SU-DHL-6 (cell line): ENCODE data around the gene CARD19.

Experiments
- H2AFZ ChIP-seq: fragments of 200-600 bp; sonication (generic); 2 replicates; pipeline ENCODE4 v1.6.1; 2014; ENCODE audit warnings: low read depth, mild to moderate bottlenecking, moderate library complexity, mixed read lengths, antibody characterized with exemption, low read length; ENCODE audit not compliant: severe bottlenecking
- H3F3A ChIP-seq: fragments of 200-600 bp; shearing (Covaris generic); 2 replicates; pipeline ENCODE4 v1.6.0; 2016; ENCODE audit warnings: antibody characterized with exemption, mild to moderate bottlenecking; ENCODE audit not compliant: insufficient read depth
- H3K27ac ChIP-seq: fragments of 200-600 bp; sonication (generic); 2 replicates; pipeline ENCODE4 v1.5.1; 2016; ENCODE audit warnings: low read depth, mild to moderate bottlenecking, low read length, moderate library complexity, mixed read lengths
- H3K27me3 ChIP-seq: fragments of 200-600 bp; sonication (generic), shearing (Covaris generic); 2 replicates; pipeline ENCODE4 v1.6.0; 2014; ENCODE audit warnings: mild to moderate bottlenecking, low read length
- H3K36me3 ChIP-seq: fragments of 200-600 bp; sonication (generic); 2 replicates; pipeline ENCODE4 v1.6.1; 2014; ENCODE audit warnings: mild to moderate bottlenecking, low read length, mixed read lengths
- H3K4me2 ChIP-seq: fragments of 300-600, 200-600 bp; shearing (Covaris generic), sonication (generic); 2 replicates; pipeline ENCODE4 v1.6.0; 2014; ENCODE audit warnings: low read length, low read depth, mild to moderate bottlenecking; ENCODE audit not compliant: poor library complexity, severe bottlenecking
- H3K4me3 ChIP-seq: fragments of 200-600 bp; sonication (generic); 2 replicates; pipeline ENCODE4 v1.5.1; 2014; ENCODE audit warnings: antibody characterized with exemption, low read length, mild to moderate bottlenecking, mixed read lengths; ENCODE audit not compliant: insufficient read depth, poor library complexity, severe bottlenecking
- H3K79me2 ChIP-seq: fragments of 200-600 bp; sonication (generic); 2 replicates; pipeline ENCODE4 v1.6.1; 2014; ENCODE audit warnings: mild to moderate bottlenecking, low read length, moderate library complexity; ENCODE audit not compliant: insufficient read depth
- H3K9ac ChIP-seq: fragments of 200-600 bp; sonication (generic); 2 replicates; pipeline ENCODE4 v1.7.0; 2014; ENCODE audit warnings: mild to moderate bottlenecking, low read length
- H3K9me2 ChIP-seq: fragments of 200-600 bp; sonication (generic); replicated peaks from 2 replicates; pipeline ENCODE4 v1.6.1; 2014; ENCODE audit warnings: low read length; ENCODE audit not compliant: insufficient read depth
- H3K9me3 ChIP-seq: fragments of 200-600 bp; sonication (generic); 2 replicates; pipeline ENCODE4 v1.6.1; 2014; ENCODE audit warnings: low read length, mixed read lengths; ENCODE audit not compliant: insufficient read depth
- H4K20me1 ChIP-seq: fragments of 200-600 bp; sonication (generic); 2 replicates; pipeline ENCODE4 v1.6.1; 2014; ENCODE audit warnings: low read depth, mild to moderate bottlenecking, antibody characterized with exemption, low read length, moderate library complexity, mixed read lengths
- EZH2phosphoT487 ChIP-seq: fragments of 200-600 bp; sonication (generic), shearing (Covaris generic); conservative IDR thresholded peaks from 2 replicates; pipeline ENCODE4 v1.6.1; 2018; ENCODE audit warnings: mild to moderate bottlenecking, antibody characterized with exemption, low read length, moderate library complexity, mixed read lengths
- TF ChIP-seq, protein P1 (sequence below): fragments of 200-600 bp; sonication (generic); IDR thresholded peaks from one replicate; pipeline ENCODE4 v1.5.1; 2017; ENCODE audit warnings: antibody characterized with exemption, mild to moderate bottlenecking, low read length, moderate library complexity; ENCODE audit not compliant: insufficient read depth, poor library complexity, severe bottlenecking

CARD19 gene

DNA sequence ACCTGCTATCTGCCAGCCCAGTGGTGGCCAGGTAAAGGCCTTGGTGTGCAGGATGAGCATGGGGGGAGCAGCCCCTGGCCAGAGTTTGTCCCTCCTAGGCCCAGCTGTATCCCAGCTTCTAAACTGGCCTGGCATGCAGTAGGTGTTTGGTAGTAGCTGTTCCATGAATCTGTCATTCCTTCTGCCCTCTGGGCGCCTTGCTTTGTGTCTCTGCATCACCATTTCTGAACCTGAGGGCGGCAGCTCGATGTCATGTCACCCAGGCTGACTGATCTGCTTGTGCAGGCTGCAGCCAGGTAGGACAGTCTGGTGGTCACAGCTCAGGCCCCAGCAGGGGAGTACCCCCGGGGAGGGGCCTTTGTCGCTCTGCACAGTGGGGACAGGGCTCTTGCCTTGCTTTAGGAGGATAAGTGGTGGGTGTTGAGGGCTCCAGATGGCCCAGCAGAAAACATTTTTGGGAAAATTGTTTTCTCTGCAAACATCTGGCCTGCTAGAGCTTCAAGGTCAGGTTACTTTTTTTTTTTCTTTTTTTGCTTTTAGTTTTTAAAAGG lies 42.2 kb upstream of the CARD19 start:
- Histone ChIP-seq H3K4me2 (no peak overlapping the region), H3F3A (peaks cover 5% of the 10 kb centered on the region; the same call in 1 of the 2 replicates), H2AFZ (no peak overlapping the region), H3K27me3 (no peaks in the 10 kb centered on the region), H3K36me3 (no peaks in the 10 kb centered on the region), H4K20me1 (no peaks in the 10 kb centered on the region), H3K9me2 (no peaks in the 10 kb centered on the region), H3K9me3 (no peaks in the 10 kb centered on the region), H3K9ac (no peak overlapping the region), H3K4me3 (no peak overlapping the region), H3K79me2 (no peaks in the 10 kb centered on the region), H3K27ac (no peak overlapping the region)
- TF ChIP-seq, protein P1, sequence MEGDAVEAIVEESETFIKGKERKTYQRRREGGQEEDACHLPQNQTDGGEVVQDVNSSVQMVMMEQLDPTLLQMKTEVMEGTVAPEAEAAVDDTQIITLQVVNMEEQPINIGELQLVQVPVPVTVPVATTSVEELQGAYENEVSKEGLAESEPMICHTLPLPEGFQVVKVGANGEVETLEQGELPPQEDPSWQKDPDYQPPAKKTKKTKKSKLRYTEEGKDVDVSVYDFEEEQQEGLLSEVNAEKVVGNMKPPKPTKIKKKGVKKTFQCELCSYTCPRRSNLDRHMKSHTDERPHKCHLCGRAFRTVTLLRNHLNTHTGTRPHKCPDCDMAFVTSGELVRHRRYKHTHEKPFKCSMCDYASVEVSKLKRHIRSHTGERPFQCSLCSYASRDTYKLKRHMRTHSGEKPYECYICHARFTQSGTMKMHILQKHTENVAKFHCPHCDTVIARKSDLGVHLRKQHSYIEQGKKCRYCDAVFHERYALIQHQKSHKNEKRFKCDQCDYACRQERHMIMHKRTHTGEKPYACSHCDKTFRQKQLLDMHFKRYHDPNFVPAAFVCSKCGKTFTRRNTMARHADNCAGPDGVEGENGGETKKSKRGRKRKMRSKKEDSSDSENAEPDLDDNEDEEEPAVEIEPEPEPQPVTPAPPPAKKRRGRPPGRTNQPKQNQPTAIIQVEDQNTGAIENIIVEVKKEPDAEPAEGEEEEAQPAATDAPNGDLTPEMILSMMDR: no peak
- no peak for TF ChIP-seq EZH2phosphoT487

DNA sequence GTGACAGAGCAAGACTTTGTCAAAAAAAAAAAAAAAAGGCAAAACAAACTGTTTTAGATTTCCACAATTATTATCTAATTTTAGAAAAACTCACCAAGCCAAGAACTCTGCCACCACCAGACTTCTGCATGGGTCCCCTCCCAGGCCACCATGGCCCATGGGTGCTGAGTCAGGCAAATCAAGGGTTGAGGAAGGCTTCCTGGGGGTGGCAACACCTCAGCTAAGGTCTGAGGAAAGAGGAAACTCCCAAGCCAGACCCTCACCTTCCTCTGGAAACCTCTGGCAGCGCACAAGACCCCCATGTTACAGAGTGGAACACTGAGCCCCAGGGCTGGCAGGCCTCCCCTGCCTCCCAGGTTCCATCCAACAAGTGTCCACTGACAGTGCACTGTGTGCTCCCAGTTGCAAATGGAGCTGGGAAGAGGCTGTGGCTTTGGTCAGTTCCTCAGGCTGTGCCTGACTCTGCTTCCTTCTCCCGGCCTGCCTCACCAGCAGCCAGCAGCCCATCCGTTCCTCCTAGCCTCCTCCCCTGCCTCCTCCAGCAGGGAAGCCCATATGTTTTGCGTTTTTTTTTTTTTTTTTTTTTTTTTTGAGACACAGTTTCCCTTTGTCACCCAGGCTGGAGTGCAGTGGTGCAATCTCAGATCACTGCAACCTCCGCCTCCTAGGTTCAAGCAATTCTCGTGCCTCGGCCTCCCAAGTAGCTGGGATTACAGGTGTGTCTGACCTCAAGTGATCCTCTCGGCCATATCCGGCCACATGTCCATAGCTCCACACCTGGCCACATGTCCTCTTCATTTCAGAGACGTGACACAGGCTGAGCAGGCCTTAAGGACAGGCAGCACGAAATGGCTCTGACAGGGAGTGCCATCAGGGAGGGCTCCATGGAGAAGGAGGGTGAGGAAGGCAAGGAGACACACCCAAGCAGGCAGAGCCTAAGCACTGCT lies 41.0 kb upstream of the CARD19 start:
- no peak overlapping the region for H3K27ac ChIP-seq
- H2AFZ ChIP-seq: no peak overlapping the region
- H4K20me1 ChIP-seq: no peaks in the 10 kb centered on the region
- H3K27me3 ChIP-seq: no peaks in the 10 kb centered on the region
- H3K9ac ChIP-seq: no peak overlapping the region
- no peak overlapping the region for H3K4me3 ChIP-seq
- H3K79me2 ChIP-seq: no peaks in the 10 kb centered on the region
- no peaks in the 10 kb centered on the region for H3K36me3 ChIP-seq
- no peaks in the 10 kb centered on the region for H3K9me2 ChIP-seq
- H3F3A ChIP-seq: peaks cover 5% of the 10 kb centered on the region; the same call in 1 of the 2 replicates
- H3K9me3 ChIP-seq: no peaks in the 10 kb centered on the region
- no peak overlapping the region for H3K4me2 ChIP-seq
- TF ChIP-seq EZH2phosphoT487: no peak
- TF ChIP-seq, protein P1: no peak

DNA sequence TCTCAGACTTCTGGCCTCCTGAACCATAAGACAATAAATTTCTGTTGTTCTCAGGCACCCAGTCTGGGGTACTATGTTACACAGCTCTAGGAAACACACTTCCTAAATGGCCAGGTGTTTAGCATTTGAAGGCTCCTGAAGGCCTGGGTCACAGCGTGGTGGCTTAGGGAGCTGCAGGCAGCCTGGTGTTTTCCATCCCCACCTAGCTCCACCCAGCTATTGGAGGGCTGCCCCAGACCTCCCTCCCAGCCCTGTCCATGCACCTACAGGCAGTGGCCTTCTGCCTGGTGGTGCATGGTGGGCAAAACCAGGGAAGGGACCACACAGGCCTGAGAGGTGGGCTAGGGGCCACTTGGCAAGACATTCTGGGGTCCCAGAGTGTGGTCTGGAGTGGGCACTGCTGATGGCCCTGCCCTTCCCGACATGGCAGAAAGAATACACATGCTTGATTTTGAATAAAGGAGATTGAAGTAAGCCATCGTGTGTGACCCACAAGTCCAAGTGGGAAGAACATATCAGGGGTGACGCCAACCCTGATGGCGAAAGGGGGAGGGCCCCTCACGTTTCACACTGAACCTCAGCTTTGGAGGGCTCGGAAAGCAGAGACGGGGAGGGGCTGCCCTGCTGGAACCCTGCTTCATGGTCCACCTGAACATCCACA lies 38.8 kb upstream of the CARD19 start:
- Histone ChIP-seq H3K9me2 (no peaks in the 10 kb centered on the region), H3K36me3 (no peaks in the 10 kb centered on the region), H3K9ac (no peak overlapping the region), H4K20me1 (no peaks in the 10 kb centered on the region), H3K4me2 (no peak overlapping the region), H3K79me2 (no peaks in the 10 kb centered on the region), H3K4me3 (no peak overlapping the region), H3F3A (peaks cover 6% of the 10 kb centered on the region; the same call in 1 of the 2 replicates), H2AFZ (no peak overlapping the region), H3K9me3 (no peaks in the 10 kb centered on the region), H3K27ac (no peak overlapping the region), H3K27me3 (no peaks in the 10 kb centered on the region)
- TF ChIP-seq EZH2phosphoT487: no peak
- TF ChIP-seq, protein P1: no peak
